ENCODE results near the gene NUDT16L1.

DNA sequence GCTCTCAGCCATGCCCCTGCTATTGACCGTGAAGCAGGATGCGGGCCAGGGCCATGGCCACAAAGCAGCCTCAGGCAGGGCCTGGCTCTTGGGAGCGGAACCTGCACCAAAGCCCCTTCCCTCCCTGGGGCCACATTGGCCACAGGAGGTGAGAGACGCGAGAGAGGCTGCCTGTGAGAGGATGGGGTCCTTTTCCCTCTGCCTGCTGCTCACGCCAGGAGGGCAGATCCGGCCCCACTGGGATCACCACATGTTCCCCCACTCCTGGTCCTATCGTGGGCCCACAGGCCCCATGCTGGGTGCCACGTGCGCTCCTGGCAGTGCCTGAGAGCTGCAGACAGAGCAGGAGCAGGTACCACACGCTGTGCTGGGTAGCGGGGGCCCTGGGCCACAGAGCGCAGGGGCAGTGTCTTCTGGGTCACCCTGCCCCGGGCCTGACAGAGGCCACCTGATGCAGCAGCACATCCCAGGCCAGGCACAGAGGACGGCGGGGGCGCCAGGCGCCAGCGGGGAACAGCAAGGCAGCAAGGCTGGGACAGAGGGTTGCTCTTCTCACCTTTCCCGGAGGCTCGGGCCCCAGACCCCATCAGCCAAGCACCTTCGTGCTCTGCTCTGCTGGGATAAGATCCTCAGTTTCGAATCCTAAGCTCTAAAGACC, 9.2 kb upstream of the NUDT16L1 start:
- TF ChIP-seq TEAD4 (IDR thresholded peaks at IDR 0.05) (no peak), CREB1 (IDR thresholded peaks at IDR 0.05; ENCODE audit: low read depth) (no peak), RAD21 (IDR thresholded peaks at IDR 0.05; ENCODE audit: low read depth) (no peak), EP300 (IDR thresholded peaks at IDR 0.05; ENCODE audit: borderline replicate concordance) (no peak), CEBPB (IDR thresholded peaks at IDR 0.05) (no peak), ZBTB7A (IDR thresholded peaks at IDR 0.05; ENCODE audit: low read depth) (no peak), REST (IDR thresholded peaks at IDR 0.05; ENCODE audit: low read depth) (no peak)
